OCI-LY7 (cell line): ENCODE results near the gene KPNA3.

Experiments used
- EZH2phosphoT487 ChIP-seq: fragments of 200-600 bp; sonication (generic); IDR thresholded peaks from 2 replicates; pipeline ENCODE4 v1.6.1; 2018; ENCODE audit warnings: low read depth, borderline replicate concordance, mild to moderate bottlenecking, mixed run types, antibody characterized with exemption, low read length, moderate library complexity, mixed read lengths
- TF ChIP-seq, protein P1 (sequence below): fragments of 200-600 bp; sonication (generic); conservative IDR thresholded peaks from 2 replicates; pipeline ENCODE4 v1.5.1; 2014; ENCODE audit warnings: mild to moderate bottlenecking, antibody characterized with exemption, low read length, moderate library complexity, mixed read lengths

DNA sequence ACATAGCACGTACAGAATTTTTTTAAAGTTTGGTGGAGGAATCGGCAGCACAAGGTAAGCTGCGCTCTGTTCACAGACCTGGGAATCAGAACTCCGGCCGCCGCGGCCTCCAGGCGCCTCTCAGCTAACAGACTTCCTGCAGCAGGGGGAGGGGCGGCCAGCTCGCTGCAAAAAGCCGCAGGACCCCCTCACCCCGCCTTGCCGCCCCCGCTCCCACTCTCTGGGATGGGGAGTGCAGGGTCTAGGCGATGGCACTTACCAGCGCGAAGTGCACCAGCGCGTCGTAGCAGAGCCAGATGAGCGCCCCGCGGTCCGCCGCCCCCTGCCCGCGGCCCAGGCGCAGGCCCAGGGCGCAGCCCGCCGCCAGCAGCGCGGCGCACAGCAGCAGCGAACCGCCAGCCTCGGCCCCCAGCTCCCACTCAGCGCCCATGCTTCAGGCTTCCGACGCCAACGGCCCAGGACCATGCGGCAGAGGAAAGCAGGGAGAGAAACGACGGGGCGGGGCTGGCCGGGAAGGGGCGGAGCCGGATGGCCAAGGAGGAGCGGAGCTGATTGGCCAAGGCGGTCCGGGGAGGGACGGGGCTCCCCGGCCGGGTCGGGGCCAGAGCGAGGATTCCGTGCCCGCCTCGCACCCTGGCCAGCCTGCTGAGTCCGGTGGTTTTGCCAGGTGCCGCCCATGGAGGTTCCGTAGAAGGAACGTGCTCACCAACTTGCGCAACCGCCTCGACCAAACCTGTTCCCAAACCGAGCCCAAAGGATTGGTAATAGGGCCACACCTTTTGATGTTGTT is 101.3 kb downstream of the KPNA3 start, which contains the start of gene EBPL:
- TF ChIP-seq, protein P1, sequence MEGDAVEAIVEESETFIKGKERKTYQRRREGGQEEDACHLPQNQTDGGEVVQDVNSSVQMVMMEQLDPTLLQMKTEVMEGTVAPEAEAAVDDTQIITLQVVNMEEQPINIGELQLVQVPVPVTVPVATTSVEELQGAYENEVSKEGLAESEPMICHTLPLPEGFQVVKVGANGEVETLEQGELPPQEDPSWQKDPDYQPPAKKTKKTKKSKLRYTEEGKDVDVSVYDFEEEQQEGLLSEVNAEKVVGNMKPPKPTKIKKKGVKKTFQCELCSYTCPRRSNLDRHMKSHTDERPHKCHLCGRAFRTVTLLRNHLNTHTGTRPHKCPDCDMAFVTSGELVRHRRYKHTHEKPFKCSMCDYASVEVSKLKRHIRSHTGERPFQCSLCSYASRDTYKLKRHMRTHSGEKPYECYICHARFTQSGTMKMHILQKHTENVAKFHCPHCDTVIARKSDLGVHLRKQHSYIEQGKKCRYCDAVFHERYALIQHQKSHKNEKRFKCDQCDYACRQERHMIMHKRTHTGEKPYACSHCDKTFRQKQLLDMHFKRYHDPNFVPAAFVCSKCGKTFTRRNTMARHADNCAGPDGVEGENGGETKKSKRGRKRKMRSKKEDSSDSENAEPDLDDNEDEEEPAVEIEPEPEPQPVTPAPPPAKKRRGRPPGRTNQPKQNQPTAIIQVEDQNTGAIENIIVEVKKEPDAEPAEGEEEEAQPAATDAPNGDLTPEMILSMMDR: 0 out of 2 replicates have a peak, but pooled peaks have one; percentile 7
- TF ChIP-seq EZH2phosphoT487: no peak
